ENCODE results near the gene AGL.
"Not testable (repeated sequence)": the region's sequence is repeated elsewhere in the genome, so short reads cannot be mapped to it uniquely, and the experiment has no call there.

GRCh38 chr1:99840353-99840752 lies 9.8 kb upstream of the AGL start:
- not testable (repeated sequence) for TF ChIP-seq POLR2A (IDR thresholded peaks at IDR 0.05; ENCODE audit: low read length); CEBPB (IDR thresholded peaks at IDR 0.05); CTCF (IDR thresholded peaks at IDR 0.05); NR3C1 (IDR thresholded peaks at IDR 0.05); USF2 (IDR thresholded peaks at IDR 0.05); REST (IDR thresholded peaks at IDR 0.05); SMC3 (IDR thresholded peaks at IDR 0.05); JUNB (IDR thresholded peaks at IDR 0.05); RAD21 (conservative IDR thresholded peaks at IDR 0.05 in 1 of 2, IDR thresholded peaks at IDR 0.05 in 1 of 2); CHD2 (IDR thresholded peaks at IDR 0.05; ENCODE audit: low read length, partially characterized antibody)
- TF ChIP-seq, protein P1, sequence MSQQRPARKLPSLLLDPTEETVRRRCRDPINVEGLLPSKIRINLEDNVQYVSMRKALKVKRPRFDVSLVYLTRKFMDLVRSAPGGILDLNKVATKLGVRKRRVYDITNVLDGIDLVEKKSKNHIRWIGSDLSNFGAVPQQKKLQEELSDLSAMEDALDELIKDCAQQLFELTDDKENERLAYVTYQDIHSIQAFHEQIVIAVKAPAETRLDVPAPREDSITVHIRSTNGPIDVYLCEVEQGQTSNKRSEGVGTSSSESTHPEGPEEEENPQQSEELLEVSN (IDR thresholded peaks at IDR 0.05; ENCODE audit: borderline replicate concordance, low read depth) = not testable (repeated sequence)
